IPS DF 6.9 (cell line): ENCODE results near the gene ZNF398.

Experiments
- DNase-seq: peaks from one replicate; pipeline ENCODE4 v3.0.0-alpha.2; 2013; ENCODE audit warnings: low read depth, low spot score
- H3K27ac ChIP-seq: one replicate; pipeline ENCODE4 v1.5.1; 2013; ENCODE audit warnings: low read length, control low read depth
- H3K27me3 ChIP-seq: 2 replicates; pipeline ENCODE4 v1.6.1; 2013; ENCODE audit warnings: mild to moderate bottlenecking, low read length; ENCODE audit not compliant: control insufficient read depth, insufficient read depth
- H3K36me3 ChIP-seq: 2 replicates; pipeline ENCODE4 v1.6.1; 2013; ENCODE audit warnings: low read length; ENCODE audit not compliant: control insufficient read depth, insufficient read depth
- H3K4me1 ChIP-seq: 2 replicates; pipeline ENCODE4 v1.6.1; 2013; ENCODE audit warnings: low read length; ENCODE audit not compliant: control insufficient read depth, insufficient read depth
- H3K4me3 ChIP-seq: 2 replicates; pipeline ENCODE4 v1.5.1; 2013; ENCODE audit warnings: mild to moderate bottlenecking, low read length
- H3K9me3 ChIP-seq: 2 replicates; pipeline ENCODE4 v1.6.1; 2013; ENCODE audit warnings: low read length, inconsistent platforms; ENCODE audit not compliant: control insufficient read depth, insufficient read depth
- WGBS: extraction: QIAGEN DNeasy Blood & Tissue Kit; methylation state at CpG from one replicate; pipeline ENCODE4 v1.1.7; 2013; ENCODE audit warnings: mixed read lengths, missing lambda C conversion rate; ENCODE audit not compliant: insufficient read length, insufficient coverage; 5-methylcytosine and 5-hydroxymethylcytosine counted together

Gene ZNF398, protein sequence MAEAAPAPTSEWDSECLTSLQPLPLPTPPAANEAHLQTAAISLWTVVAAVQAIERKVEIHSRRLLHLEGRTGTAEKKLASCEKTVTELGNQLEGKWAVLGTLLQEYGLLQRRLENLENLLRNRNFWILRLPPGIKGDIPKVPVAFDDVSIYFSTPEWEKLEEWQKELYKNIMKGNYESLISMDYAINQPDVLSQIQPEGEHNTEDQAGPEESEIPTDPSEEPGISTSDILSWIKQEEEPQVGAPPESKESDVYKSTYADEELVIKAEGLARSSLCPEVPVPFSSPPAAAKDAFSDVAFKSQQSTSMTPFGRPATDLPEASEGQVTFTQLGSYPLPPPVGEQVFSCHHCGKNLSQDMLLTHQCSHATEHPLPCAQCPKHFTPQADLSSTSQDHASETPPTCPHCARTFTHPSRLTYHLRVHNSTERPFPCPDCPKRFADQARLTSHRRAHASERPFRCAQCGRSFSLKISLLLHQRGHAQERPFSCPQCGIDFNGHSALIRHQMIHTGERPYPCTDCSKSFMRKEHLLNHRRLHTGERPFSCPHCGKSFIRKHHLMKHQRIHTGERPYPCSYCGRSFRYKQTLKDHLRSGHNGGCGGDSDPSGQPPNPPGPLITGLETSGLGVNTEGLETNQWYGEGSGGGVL

DNA sequence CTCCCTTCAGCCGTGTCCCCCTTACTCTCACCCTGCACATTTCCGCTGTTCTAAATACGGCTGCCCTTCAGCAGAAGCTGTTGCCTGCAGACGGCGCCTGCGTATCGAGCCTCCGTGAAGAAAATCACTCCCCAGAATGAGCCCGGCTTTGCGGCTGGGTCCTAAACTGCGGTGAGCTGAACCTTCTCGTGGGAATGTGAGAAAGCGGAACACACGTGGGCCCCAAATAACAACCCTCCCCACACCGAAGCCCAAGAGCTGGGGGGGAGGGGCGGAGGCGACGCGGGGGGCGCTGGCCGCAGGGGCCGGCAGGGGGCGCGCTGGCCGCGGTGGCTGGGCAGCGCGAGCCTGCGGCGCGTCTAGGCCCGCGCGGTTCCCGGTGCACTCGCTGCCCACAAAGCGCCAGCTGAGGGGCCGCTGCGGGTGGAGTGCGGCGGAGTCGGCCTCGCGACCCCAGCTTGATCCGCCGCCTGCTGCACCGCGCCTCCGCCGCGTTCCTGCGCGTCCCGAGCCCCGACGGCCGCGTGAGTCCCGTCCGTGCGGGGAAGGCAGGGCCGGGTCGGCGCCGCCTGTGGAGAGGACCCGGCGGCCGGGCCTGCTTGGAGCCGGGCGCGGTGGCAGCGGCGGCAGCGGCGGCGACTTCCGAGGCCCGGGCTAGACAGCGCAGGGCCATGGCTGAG is at the start of gene ZNF398:
Gene ZNF398 (plus strand): TSS at position 382 of the 680 bp plus-strand sequence. CDS start 290 bp downstream, at position 672.
- Histone ChIP-seq H3K4me1 (no peaks in the 10 kb centered on the region; the same call in 1 of the 2 replicates), H3K27ac (peak within 1 kb of the TSS; percentile 74), H3K36me3 (no peaks in the 10 kb centered on the region), H3K4me3 (peak within 1 kb of the TSS; percentile 98), H3K27me3 (no peaks in the 10 kb centered on the region), H3K9me3 (no peaks in the 10 kb centered on the region)
- no CpG with 5 or more reads among the region's 79 CpGs for WGBS
- DNase-seq = no peak

DNA sequence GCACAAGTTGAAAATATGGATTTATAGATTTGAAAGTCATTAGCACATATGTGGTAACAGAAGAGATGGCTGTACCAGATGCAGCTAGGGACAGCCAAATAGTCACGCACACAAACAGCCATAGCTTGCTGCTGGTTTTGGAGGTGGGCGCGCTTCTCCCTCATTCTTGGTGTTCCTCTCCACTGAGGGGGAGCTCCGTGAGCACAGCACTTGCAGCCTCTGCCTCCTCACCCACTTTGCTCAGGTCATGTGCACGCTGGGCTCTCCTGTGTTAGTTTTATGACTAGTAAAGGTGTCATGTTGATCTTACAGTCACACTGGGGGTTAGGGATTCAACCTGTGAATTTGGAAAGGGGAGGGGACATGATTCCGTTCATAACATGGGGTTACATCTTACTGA is 48.2 kb upstream of the ZNF398 start:
- no peaks in the 10 kb centered on the region for H3K27me3 ChIP-seq
- H3K4me1 ChIP-seq = no peaks in the 10 kb centered on the region
- DNase-seq = no peak
- H3K4me3 ChIP-seq = no peak overlapping the region
- no peaks in the 10 kb centered on the region for H3K9me3 ChIP-seq
- WGBS = no CpG with 5 or more reads among the region's 6 CpGs
- no peak overlapping the region for H3K27ac ChIP-seq
- no peaks in the 10 kb centered on the region for H3K36me3 ChIP-seq

DNA sequence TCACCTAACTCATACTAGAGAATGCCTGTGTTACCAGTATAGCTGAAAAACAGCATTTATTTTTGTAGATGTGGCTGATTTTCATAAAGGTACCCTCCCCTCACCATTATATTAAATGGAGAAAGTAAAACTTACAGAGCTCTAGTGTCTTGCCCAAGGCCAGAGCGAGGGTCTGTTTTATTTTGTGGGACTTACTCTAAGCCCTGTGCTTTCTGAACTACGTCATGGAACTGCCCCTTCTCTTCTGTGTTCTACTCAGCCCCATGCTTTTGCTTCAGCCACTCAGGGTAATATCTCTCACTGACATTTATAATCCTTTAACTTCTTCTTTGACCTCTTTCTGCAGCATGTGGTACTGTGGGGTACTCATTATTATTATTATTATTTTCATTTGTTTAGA is 46.4 kb upstream of the ZNF398 start:
- Histone ChIP-seq H3K27ac (no peak overlapping the region), H3K27me3 (no peaks in the 10 kb centered on the region), H3K9me3 (no peaks in the 10 kb centered on the region), H3K4me1 (no peaks in the 10 kb centered on the region), H3K36me3 (no peaks in the 10 kb centered on the region), H3K4me3 (no peak overlapping the region)
- DNase-seq = no peak
- WGBS = no CpG with 5 or more reads among the region's 2 CpGs

DNA sequence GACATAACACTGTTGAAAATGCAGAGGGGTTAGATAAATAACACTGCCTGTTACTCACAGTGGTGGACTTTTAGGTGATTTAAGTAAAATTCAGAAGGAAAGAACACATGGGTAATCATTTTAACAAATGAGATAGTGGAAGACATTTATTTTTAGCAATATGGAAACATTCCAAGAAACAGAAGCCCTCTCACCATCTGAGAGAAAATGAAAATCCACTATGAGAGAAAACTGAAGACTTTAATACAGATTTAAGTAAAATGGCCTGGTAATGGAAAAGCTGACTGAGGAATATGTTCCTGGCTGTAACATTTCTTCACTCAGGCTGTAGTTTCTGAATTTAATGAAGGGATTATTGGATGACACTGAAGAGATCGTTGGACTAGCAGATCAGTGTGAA is 44.6 kb upstream of the ZNF398 start:
- WGBS = no CpG with 5 or more reads among the region's 1 CpG
- Histone ChIP-seq H3K36me3 (no peaks in the 10 kb centered on the region), H3K27ac (no peak overlapping the region), H3K4me1 (no peaks in the 10 kb centered on the region), H3K27me3 (no peaks in the 10 kb centered on the region), H3K9me3 (no peaks in the 10 kb centered on the region), H3K4me3 (no peak overlapping the region)
- no peak for DNase-seq

DNA sequence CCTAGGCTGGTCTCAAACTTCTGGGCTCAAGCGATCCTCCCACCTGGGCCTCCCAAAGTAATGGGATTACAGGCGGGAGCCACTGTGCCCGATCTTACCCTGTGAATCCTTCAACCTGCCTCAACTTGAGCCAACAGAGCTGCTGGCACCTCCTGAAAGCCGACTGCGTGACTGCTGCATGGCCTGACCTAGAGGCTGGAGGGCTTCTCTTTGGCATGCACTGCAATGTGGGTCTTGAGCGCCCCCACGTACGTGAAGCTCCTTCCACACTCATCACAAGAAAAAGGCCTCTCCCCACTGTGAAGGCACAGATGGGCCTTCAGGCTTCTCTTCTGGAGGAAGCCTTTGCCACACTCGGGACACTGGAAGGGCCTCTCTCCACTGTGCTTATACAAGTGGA is 43.8 kb upstream of the ZNF398 start:
- H3K27ac ChIP-seq = no peak overlapping the region
- H3K4me1 ChIP-seq = no peaks in the 10 kb centered on the region
- no peaks in the 10 kb centered on the region for H3K9me3 ChIP-seq
- no peaks in the 10 kb centered on the region for H3K36me3 ChIP-seq
- H3K4me3 ChIP-seq = no peak overlapping the region
- no CpG with 5 or more reads among the region's 9 CpGs for WGBS
- no peak for DNase-seq
- H3K27me3 ChIP-seq = no peaks in the 10 kb centered on the region

DNA sequence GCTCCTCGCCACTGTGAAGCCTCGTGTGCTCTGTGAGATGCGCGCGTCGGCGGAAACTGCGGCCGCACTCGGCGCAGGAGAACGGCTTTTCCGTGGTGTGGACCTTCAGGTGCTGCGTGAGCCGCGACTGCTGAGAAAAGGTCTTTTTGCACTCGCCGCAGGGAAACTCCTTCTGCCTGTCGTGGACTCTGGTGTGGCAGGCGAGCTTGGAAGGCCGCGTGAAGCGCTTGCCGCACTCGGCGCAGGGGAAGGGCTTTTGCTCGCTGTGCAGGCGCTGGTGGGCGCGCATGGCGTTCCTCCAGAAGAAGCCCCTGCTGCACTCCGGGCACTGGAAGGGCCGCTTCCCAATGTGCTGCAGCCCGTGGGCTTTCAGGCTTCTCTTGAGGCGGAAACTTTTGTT is 43.0 kb upstream of the ZNF398 start:
- no CpG with 5 or more reads among the region's 35 CpGs for WGBS
- no peak for DNase-seq
- H3K4me3 ChIP-seq = no peak overlapping the region
- H3K4me1 ChIP-seq = no peaks in the 10 kb centered on the region
- H3K27ac ChIP-seq = no peak overlapping the region
- H3K36me3 ChIP-seq = no peaks in the 10 kb centered on the region
- H3K9me3 ChIP-seq = no peaks in the 10 kb centered on the region
- H3K27me3 ChIP-seq = no peaks in the 10 kb centered on the region

DNA sequence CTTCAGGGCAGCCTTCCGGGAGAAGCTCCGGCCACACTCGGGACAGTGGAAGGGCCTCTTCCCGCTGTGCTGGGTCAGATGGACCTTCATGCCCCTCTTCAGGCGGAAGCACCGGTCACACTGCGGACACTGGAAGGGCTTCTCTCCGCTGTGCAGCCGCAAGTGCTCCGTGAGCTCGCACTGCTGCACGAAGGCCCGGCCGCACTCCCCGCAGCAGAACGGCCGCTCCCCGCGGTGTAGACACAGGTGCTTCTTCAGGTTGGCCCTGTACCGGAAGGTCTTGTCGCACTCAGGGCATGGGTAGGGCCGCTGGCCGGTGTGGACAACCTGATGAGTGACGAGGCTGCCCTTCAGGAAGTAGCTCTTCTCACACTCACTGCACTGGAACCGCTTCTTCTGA is 42.5 kb upstream of the ZNF398 start:
- no peaks in the 10 kb centered on the region for H3K4me1 ChIP-seq

DNA sequence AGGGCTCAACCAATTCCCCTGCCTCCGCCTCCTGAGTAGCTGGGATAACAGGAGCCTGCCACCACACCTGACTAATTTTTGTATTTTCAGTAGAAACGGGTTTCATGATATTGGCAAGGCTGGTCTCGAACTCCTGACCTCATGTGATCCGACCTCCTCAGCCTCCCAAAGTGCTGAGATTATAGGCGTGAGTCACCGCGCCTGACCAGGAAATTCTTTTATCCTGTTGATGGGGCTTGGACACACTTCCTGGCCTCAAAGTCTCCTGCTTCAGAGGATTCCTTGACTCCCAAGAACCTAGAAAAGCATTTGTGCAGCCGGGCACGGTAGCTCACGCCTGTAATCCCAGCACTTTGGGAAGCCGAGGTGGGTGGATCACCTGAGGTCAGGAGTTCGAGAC is 37.3 kb upstream of the ZNF398 start:
- no CpG with 5 or more reads among the region's 12 CpGs for WGBS
- H3K9me3 ChIP-seq = no peaks in the 10 kb centered on the region
- H3K27ac ChIP-seq = no peak overlapping the region
- H3K4me3 ChIP-seq = no peak overlapping the region
- H3K27me3 ChIP-seq = no peaks in the 10 kb centered on the region
- no peaks in the 10 kb centered on the region for H3K4me1 ChIP-seq
- no peaks in the 10 kb centered on the region for H3K36me3 ChIP-seq
- DNase-seq = no peak

More for the DNA sequence above, 42.5 kb upstream of the ZNF398 start:
- no peak overlapping the region for H3K4me3 ChIP-seq
- no peak for DNase-seq
- H3K27me3 ChIP-seq = no peaks in the 10 kb centered on the region
- H3K36me3 ChIP-seq = no peaks in the 10 kb centered on the region
- H3K9me3 ChIP-seq = no peaks in the 10 kb centered on the region
- H3K27ac ChIP-seq = no peak overlapping the region
- WGBS = no CpG with 5 or more reads among the region's 25 CpGs

DNA sequence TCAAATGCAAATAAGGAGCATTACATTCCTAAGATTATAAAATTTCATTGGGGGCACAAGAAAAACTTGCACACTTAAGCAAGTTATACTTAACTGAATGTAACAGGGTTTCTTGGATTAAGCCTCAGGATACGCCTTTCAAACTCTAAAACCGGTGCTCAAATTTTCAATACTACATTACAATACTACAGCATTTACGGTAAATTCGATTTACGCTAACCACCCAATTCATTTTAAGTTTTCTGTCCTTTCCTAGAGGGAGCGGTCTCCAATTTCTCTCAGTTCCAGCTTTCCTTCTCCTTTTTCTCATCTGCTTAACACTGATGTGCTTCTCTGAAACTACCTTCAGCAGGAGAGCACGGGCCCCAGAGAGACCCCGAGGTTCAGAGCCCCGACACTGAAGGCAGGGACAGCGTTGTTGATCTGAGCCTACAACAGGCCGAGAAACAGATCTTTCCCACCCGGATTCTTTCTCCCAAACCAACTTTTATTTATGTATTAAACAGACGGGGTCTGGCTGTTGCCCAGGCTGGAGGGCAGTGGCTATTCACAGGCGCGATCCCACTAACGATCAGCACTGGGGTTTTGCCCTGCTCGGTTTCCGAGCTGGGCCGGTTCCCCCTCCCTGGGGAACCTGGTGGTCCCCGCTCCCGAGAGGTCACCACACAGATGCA is 21.9 kb upstream of the ZNF398 start:
- H3K4me3 ChIP-seq = peak overlapping the region; percentile 90
- DNase-seq = no peak
- no peaks in the 10 kb centered on the region for H3K27me3 ChIP-seq
- WGBS = no CpG with 5 or more reads among the region's 21 CpGs
- H3K36me3 ChIP-seq = no peaks in the 10 kb centered on the region
- no peaks in the 10 kb centered on the region for H3K9me3 ChIP-seq
- no peak overlapping the region for H3K27ac ChIP-seq
- H3K4me1 ChIP-seq = no peaks in the 10 kb centered on the region
